GM19395 (cell line): ENCODE results near the gene MGMT.

Experiments
- ATAC-seq: cut with Tn5 transposase; IDR thresholded peaks from one replicate; pipeline ENCODE4 v1.9.1; 2021; ENCODE audit warnings: mild to moderate bottlenecking, moderate library complexity; ENCODE audit not compliant: unreplicated experiment

Gene MGMT

DNA sequence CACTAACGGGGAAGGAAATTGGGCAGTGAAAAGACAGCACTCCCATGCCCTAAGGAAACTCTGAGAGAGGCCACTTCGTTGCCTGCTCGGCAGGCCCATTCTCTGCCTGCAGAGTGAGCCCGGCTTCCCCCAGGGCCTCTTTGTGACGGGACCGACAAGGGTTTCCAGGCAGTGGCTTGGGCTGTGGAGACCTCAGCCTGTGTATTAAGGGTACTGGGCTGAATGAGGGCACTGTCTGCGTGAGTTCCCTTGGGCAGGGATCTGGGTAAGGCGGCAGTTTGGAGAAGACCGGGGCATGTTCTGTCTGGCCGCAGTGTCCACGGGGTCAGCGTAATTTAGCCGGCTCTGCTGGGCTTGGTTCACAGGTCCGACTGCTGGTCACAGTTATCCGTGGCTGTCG is 237.2 kb downstream of the MGMT start:
- ATAC-seq: no peak

- ATAC-seq: no peak
These were observed 237.9 kb downstream of the MGMT start for GRCh38 chr10:129704786-129705525.

- no peak for ATAC-seq
These were observed 238.6 kb downstream of the MGMT start for GRCh38 chr10:129705676-129706075.

- no peak for ATAC-seq
These were observed 239.0 kb downstream of the MGMT start for GRCh38 chr10:129706081-129706480.

DNA sequence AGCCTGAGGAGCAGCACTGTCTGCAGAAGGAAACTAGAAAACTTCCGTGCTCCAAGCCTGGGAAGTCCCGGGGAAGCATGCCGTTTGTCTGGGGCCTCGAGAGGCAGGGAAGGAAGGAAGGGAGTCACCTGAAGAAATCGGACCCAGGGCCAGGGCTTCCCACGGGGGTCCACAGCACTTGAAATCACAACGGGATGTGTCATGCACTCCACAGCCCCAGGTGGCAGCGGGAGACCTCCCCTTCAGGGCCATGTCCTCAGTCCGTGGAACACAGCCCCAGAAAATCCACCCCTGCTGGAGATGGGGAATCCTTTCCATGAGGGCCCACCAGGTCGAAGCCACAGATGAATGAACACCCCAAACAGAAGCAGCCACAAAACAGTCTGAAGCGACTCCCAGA is 239.5 kb downstream of the MGMT start:
- no peak for ATAC-seq

DNA sequence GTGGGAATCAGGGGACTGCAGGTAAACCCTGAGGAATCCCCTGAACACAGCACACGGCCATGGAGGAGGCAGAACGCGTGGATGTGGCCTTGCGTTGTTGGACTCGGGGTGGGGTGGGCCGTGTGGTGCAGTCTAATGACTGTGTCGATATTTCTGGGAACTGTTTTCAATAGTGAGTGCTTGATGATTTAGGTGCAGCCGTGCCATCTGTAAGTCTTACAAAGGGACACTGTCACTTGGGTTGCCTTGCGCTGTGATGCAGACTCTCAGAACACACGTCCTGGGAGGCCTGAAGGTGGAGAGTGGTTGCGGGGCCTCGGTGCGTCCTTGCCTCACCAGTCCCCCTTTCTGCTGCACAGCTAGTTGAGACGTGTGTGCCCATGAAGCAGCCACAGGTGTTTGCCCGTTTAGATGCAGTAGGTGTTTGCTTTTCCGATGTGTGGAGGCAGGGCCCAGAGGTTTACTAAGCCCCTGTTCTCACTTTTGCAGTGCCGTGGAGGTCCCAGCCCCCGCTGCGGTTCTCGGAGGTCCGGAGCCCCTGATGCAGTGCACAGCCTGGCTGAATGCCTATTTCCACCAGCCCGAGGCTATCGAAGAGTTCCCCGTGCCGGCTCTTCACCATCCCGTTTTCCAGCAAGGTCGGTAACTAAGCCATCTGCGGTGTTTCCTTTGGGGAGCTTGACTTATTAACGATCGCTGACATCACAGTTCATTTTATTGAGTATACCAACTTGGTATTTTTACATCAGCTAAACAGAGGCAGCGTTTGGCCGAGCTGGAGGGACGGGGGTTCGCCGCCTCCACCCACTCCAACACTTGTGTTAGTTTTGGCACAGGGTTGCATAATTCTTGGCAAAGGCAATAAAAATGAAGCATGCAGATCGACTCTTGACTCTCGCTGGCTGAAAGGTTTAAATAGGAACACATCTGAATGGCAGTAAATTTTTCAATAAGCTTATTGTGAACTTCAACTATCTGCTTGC is 240.7 kb downstream of the MGMT start:
- no peak for ATAC-seq

- ATAC-seq: no peak
These were observed 242.1 kb downstream of the MGMT start for GRCh38 chr10:129709101-129709500.

GRCh38 chr10:129709627-129710509 is 242.8 kb downstream of the MGMT start:
- no peak for ATAC-seq

DNA sequence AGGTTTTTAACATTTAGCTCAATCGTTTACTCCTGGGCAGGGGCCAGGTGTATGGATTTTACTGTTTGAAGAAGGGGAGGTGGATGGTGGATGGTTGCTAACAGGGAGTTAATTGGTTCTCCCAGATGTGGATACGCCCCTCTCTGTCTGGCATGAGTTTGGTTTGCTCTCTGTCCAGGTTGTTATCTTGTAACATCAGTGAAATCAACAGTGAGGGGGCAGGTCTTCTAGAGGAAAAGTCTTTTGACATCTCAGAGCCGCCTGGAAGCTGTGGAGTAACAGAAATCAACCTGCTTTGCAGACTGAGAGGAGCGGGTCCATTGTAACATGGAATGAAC is 243.4 kb downstream of the MGMT start:
- ATAC-seq: no peak

DNA sequence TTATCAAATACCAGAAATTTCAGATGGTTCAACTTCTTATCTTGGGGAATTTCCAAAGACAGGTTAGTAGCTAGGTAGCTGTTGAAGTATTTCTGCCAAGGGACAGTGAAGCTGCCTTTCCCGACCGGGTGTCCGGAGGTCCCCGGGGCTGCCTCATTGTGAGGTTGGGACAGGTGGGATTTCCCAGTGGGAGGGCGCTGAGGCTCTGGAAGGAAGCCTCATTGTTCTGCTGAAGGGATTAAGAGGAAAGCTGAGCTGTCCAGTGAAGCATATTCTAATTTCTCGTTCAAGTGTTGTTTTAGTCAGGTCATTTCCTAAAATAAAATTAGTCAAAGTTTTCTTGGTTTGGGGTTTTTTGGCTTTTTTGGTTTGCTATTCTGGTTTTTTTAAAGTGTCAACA is 244.2 kb downstream of the MGMT start:
- no peak for ATAC-seq

GRCh38 chr10:129712000-129712399 is 245.0 kb downstream of the MGMT start:
- no peak for ATAC-seq

- no peak for ATAC-seq
These were observed 246.7 kb downstream of the MGMT start for GRCh38 chr10:129713659-129714265.

DNA sequence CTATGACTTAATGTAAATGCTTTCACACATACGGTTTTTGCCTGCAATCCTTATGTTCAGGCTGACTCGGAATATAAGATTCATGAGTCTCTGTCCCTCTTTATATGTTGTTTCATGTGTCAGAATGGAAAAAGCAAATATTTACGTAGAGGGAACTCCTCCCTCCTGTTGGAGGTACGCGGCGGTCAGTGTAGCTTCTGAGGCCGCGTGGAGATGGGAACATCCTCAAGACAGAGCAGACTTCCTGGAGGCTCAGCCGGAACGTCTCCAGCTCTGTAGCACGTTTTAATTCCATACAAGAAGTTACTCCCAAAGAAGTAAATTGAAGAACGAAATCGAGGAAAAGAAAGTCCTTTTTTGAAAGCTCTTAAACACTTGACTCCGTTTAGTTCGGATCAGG is 248.8 kb downstream of the MGMT start:
- no peak for ATAC-seq

- ATAC-seq: no peak
These were observed 249.2 kb downstream of the MGMT start for GRCh38 chr10:129716211-129716681.

GRCh38 chr10:129716881-129717280 is 249.8 kb downstream of the MGMT start:
- no peak for ATAC-seq

GRCh38 chr10:129717816-129718547 is 250.9 kb downstream of the MGMT start:
- ATAC-seq: no peak

DNA sequence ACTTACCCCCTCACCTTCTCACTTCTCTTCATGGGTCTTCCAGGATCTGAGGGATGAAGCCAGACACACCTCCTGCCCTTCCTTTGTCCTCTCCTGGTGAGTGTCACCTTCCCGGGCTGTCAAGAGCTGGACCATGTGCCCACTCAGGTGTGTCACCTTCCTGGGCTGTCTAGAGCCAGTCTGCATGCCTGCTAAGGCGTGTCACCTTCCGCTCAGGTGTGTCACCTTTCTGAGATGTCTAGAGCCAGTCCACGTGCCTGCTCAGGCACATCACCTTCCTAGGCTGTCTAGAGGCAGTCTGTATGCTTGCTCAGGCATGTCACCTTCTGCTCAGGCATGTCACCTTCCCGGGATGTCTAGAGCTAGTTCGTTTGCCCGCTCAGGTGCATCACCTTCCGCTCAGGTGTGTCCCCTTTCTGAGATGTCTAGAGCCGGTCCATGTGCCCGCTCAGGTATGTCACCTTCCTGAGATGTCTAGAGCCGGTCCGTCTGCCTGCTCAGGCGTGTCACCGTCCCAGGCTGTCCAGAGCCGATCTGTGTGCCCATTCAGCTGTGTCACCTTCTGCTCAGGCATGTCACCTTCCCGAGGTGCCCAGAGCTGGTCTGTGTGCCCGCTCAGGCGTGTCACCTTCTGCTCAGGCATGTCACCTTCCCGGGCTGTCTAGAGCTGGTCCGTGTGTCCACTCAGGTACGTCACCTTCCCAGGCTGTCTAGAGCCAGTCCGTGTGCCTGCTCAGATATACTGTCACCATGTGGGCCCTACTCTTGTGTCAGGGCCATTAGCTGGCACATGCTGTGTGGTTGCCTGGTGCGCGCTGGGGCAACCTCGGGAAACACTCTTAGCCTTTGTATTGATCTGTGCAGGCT is 251.7 kb downstream of the MGMT start:
- ATAC-seq: no peak

- ATAC-seq: no peak
These were observed 252.3 kb downstream of the MGMT start for GRCh38 chr10:129719415-129719739.
